Sigmoid colon (tissue), 4 donors: Measurements from ENCODE around the gene SNRNP200.

Experiments
- CTCF ChIP-seq, 4 experiments: fragments of 450-650 bp in 3 of 4; fragments of 200-600 bp in 1 of 4; IDR thresholded peaks; one replicate each; pipeline ENCODE4 v1.5.1; 2016 to 2019; ENCODE audit warnings: antibody characterized with exemption in 4 of 4, mild to moderate bottlenecking in 3 of 4, moderate library complexity in 2 of 4
- EP300 ChIP-seq, 4 donors: sonication (generic); formaldehyde crosslinking; IDR thresholded peaks; one replicate each; pipeline ENCODE4 v1.6.1; 2017; ENCODE audit warnings: antibody characterized with exemption in 4 of 4
- POLR2A ChIP-seq, 2 donors: fragments of 450-650 bp; IDR thresholded peaks; one replicate each; pipeline ENCODE4 v1.6.1; 2016; ENCODE audit warnings: antibody characterized with exemption in 2 of 2, mild to moderate bottlenecking in 2 of 2, moderate library complexity in 2 of 2
- POLR2AphosphoS5 ChIP-seq, 4 donors: sonication (generic); formaldehyde crosslinking; IDR thresholded peaks; one replicate each; pipeline ENCODE4 v1.6.1; 2017; ENCODE audit warnings: antibody characterized with exemption in 4 of 4

GRCh38 chr2:96233880-96234316 lies 71.4 kb downstream of the SNRNP200 start:
- no peak for TF ChIP-seq CTCF (IDR thresholded peaks at IDR 0.05)
- no peak for TF ChIP-seq EP300 (IDR thresholded peaks at IDR 0.05)
- no peak for TF ChIP-seq POLR2A (IDR thresholded peaks at IDR 0.05)
- no peak for TF ChIP-seq POLR2AphosphoS5 (IDR thresholded peaks at IDR 0.05)
